Stimulated activated CD8-positive, alpha-beta memory T cell treated with anti-CD3 and anti-CD28 coated beads, Interleukin-7, amount 100 ng/mL, for 4 hours (primary cell): Measurements from ENCODE around the gene COL25A1.

Experiments used
- DNase-seq, 2 donors: peaks; one replicate each; pipeline ENCODE4 v3.0.0-alpha.2; 2020; ENCODE audit warnings: low read depth in 2 of 2

The COL25A1 gene

DNA sequence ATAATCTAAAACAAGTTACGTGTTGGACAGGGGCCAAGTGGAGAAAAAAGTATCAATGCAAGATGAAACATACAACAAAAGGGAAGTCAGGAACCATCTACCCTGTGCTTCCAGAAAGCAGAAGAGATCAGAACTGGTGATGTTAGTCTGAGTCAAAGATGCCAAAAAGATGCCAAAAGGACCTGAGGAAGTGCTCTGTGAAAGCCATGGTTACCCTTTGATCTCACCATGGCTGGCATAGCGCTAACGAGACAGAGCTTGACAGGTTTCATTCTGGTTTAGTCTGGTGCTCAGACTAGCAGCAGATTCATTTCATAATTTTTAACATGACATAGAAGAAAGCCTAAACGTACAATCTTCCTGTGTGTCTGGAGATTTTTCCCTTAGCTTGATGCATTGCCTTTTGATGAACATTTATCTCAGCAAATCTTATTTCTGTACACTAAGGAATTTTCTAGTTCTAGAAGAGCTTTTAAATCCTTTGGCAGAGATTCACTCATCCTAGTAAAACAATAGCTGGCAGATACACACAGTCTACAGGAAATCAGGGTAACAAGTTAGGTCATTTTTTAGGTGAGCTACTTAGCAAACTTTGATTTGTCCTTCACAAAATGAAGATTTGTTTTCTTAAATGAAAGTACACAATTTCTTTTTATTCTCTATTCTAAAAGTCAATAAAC is 87.7 kb downstream of the COL25A1 start:
- no peak for DNase-seq

DNA sequence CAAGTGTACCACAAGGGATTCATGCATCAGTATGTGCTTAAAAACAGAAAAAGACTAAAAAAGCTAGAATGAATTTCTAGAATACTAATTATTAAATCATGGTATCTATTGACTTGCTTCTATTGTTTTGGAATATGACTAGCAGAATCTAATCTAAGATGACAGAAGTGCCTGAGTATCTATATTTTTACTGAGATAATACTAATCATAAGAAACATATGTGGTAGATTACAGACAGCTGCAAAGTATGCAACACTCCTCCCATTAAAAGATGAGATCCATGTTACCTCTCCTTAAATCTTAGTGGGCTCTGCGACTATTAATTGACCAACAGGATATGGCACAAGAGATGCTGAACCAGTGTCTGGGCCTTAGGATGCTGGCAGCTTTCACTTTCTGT is 89.4 kb downstream of the COL25A1 start:
- no peak for DNase-seq

DNA sequence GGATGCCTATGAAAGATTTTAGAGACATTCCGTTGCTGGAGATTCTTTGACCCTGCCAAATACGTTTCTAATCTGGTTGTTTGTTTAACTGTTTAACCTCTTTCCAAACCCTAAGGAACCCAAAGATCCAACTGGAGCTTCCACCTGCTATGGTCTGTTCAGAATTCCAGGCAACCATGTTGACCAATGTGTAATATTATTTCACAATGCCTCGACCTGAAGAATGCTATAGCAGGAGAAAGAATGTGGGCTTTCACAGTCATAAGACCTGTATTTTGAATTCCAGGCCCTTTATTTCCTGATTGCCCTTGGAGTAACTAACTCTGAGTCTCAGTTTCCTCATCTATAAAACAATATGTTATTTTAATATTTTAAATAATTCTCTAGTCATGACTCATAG is 90.8 kb downstream of the COL25A1 start:
- DNase-seq, result no peak

- no peak for DNase-seq
These were observed 92.8 kb downstream of the COL25A1 start for GRCh38 chr4:109209647-109210046.

GRCh38 chr4:109207898-109208297 is 94.6 kb downstream of the COL25A1 start:
- DNase-seq, result no peak

DNA sequence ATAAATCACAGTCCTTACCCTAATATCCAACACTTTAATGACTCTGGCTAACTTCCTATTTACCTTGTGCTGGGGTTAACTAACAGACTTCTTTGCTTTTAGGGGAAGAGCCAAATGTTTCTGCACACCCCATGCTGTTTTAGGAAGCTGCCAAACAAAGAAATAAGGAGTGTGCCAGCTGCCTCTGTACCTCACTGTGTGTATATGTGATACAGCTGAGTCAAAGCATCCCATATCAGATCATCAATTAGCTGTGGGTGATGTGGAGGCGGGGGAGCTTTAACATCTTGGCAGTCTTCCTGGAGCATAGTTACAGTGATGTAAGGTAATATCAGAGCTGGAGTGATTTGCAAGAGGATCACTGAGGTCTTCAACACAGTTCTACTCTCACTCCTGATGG is 95.4 kb downstream of the COL25A1 start:
- DNase-seq, result no peak

DNA sequence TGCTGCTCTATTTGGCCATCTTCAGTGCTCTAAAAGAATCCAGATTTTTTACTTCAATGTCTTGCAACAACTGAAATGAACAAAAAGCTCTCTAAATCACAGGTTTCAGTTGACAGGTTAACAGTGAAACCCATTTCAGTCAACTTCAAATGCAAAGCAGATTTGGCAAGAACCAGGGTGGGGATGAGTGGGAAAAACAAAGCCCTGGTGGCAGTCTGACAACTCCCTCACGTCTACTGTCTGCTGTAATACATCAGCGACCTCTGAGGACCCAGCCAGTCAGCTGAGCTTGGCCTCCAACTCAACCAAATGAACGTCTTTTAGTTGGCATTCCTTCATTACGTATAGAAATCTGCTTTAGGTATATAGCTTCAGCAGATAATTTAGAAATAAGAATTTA is 95.8 kb downstream of the COL25A1 start:
- no peak for DNase-seq

DNA sequence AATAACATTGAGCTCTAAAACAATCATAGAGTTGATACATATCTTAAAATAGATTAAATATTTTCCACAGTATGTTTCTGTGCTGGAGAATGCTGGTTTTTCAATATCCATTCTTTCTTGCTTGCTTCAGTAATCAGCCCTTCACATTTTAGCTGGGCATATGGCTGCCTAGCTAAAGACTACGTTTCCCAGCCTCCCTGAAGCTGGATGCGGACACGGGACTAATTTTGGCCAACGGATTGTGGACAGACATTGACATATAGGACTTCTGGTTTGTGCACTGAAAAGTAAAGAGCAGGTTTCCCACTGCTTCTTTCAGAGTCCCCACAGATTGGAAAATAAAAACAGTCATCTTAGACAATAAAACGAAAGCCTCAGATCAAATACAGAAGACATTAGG is 97.3 kb downstream of the COL25A1 start:
- DNase-seq, result no peak

DNA sequence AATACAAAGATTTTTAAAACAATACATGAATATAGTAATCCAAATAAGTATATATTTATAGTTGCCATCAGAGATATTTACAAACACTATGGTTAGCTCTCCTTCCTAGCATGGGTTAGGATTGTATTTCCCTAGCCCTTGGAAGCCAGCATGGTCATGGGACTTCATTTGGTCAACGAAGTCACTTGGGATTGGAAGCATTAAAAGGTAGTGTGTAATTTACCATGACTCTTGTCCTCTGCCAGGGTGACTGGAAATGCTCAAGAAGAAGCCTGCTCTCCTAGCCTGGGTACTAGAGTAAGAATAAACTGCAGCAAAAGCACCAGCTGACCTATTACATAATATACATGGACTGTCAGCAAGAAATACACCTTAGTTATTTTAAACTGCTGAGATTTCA is 102.9 kb downstream of the COL25A1 start:
- DNase-seq, result no peak

GRCh38 chr4:109195646-109196045 is 106.8 kb downstream of the COL25A1 start:
- DNase-seq, result no peak

DNA sequence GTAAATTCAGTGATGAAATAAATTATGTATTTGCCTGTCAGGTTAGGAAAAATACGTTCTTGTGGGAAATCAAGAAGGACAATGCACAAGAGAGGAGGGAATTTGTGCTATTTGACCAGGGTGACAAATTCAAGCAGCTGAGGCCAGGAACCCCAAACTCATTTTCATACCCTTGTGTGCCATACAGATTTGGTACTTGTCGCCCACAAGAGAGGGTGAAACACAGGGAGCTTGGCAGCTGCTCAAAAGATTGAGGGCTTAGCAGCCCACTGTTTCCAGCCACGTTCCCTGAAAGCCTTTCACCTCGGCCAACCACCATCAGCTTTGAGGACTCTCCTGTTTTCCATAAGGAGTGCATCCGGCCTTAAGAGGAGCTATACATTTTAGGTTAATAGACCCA is 111.2 kb downstream of the COL25A1 start:
- DNase-seq, result no peak

DNA sequence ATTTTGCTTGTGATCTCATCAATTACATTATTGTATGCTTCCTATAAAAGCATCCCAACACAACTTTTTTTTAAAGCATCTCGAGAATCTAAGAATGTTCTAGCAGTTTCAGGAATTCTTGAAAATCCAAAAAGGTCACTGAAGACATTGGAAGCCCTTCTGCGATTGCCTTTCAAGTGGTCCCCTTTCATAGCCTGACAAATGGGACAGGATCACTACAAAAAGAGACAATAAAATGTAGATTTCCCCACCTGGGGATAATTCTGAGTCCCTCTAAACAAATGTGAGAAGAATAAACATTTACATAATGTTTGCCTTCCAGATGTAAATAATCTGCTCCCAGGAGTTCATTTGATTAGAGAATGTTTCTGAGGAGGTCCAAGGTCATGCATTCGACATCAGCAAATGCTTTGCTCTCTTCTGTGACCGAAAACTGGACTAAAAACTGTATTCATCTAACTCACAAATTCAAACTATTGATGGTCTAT is 116.0 kb downstream of the COL25A1 start:
- DNase-seq, result no peak

DNA sequence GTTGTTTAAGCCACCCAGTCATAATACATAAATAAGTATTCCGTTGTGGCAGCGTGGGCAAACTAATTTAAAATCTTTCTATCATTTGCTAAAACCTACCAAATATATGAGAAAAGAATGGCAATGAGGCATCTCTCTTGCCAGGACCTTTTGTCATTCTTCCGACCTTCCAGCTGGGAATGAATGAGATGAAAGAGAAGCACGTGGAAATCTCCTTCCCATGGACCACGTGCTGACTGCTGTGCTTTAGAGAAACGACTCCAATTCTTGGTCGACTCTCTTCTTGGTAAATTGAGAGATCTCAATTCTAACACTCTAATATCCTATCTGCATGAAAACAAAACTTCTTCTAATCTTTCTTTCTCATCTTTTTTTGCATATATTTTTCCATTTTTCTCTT is 116.5 kb downstream of the COL25A1 start:
- no peak for DNase-seq

GRCh38 chr4:109185548-109185947 is 116.9 kb downstream of the COL25A1 start:
- DNase-seq, result no peak

GRCh38 chr4:109184491-109184961 is 117.9 kb downstream of the COL25A1 start:
- DNase-seq, result no peak

DNA sequence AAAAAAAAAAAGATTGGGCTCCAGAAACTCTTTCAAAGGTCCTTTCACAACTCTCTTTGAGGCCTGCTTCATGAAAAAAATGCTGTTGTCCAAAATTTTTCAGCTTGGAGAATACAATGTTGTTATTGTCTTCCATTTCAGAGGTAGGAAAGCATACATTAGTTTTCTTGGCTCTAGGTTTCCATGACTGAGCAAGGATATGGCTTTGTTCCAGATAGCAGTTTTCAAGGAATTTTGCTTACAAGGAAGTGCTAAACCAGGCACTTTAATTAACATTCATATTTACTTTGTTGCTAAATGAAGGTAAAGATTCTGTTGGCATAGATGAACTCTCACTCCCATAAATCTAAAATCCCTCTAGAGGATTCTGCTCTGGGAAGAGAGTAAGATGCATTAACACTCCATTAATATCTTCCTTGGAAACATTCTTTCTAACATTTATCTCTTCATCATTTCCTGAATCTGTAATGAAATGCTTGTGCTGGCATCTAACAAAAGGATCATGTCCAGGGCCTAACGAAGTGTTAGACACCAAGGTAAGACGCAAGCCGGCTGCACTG is 118.4 kb downstream of the COL25A1 start:
- no peak for DNase-seq

GRCh38 chr4:109182696-109183095 is 119.8 kb downstream of the COL25A1 start:
- DNase-seq, result no peak

- DNase-seq, result no peak
These were observed 123.4 kb downstream of the COL25A1 start for GRCh38 chr4:109179061-109179460.

DNA sequence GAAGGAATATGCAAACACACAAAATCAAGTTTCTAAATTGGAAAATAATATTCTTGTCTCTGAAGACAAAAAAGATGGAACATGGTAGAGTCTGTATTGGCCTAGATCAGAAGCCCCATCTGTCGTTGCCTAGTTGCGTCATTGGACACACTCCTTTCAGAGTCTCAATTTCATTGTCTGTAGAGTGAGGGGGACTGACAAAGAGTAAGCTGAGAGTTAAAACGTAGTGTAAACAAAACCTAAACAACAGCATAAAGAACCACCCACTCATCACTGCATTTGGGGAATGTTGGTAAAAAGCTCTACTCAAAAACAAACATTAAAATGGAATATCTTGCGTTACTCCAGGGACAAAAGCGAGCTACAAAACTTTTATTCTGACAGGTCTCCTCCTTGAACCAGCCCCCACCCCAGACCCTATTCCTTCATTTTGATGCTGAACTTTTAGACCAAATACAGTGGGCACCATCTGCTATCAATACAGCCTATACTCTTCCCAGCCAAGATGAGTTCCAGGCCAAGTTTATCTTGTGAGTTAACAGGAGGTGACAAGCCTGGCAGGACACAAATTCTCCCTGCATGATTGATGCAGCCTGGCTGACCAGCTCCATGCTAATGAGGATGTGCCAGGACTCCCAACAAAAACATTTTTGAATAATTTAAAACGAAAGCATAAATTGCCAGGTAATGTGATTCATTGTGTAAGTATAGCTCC is 125.2 kb downstream of the COL25A1 start:
- no peak for DNase-seq

DNA sequence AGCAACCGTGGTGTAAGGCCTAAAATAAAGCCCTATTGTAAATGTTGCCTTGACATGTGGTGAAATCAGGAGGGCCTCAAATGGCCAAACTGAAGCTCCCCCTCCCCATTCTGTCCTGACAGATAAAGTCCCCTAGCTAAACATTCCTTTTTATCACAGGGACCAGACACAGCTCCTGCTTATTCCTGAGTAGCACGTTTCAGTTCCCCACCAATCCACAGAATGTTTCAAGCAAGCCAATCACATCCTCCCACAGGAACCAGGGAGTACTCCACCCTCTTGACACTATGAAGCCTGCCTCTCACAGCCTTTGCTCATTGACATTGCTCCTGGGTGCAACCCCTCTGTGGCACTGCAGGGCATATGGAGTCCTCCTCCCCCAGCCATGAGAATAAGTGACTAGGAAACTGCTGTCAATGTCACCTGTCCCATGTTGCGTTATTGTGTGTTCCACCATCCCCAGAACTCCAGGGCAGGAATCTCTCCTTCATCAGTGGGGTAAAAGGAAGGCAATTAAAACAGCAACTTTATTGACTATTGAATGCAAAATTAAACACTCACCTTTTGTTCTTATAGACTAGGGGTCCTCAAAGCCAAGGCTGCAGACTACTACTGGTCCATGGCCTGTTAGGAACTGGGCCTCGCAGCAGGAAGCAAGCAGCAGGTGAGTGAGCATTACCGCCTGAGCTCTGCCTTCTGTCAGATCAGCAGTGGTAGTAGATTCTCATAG is 128.1 kb downstream of the COL25A1 start:
- no peak for DNase-seq

GRCh38 chr4:109172301-109172700 is 130.2 kb downstream of the COL25A1 start:
- no peak for DNase-seq

DNA sequence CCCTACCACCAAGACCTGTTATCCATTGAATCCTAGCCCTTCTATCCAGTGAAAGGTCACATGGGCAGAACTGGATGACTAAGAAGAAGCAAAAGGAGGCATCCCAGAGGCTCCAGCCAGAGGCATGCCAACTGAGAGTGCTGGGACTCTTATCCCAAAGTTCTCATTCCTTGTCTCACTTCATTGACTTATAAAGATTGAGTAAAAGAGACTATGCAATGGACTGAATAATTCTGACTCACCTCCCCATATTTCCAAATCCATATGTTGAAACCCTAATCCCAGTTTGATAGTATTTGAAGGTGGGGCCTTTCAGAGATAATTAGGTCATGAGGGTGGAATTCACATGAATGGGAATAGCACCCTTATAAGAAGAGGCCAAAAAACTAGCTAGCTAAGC is 131.4 kb downstream of the COL25A1 start:
- DNase-seq, result no peak
